KMS-11 (cell line): Measurements from ENCODE around the gene PRDM16.

Source experiments
- H2AFZ ChIP-seq: fragments of 200-600 bp; sonication (generic); 2 replicates; pipeline ENCODE4 v1.6.1; 2016; ENCODE audit warnings: antibody characterized with exemption, mixed run types, low read depth
- H3K27ac ChIP-seq: fragments of 200-600 bp; sonication (generic); 2 replicates; pipeline ENCODE4 v1.6.1; 2016; ENCODE audit warnings: mild to moderate bottlenecking, mixed run types
- H3K27me3 ChIP-seq: fragments of 200-600 bp; sonication (generic); 2 replicates; pipeline ENCODE4 v1.6.1; 2017; ENCODE audit warnings: mild to moderate bottlenecking, low read depth, mixed run types, moderate library complexity; ENCODE audit not compliant: insufficient read depth
- H3K36me3 ChIP-seq: fragments of 200-600 bp; sonication (generic); 2 replicates; pipeline ENCODE4 v1.6.1; 2017; ENCODE audit warnings: mild to moderate bottlenecking, mixed run types; ENCODE audit not compliant: insufficient read depth
- H3K4me1 ChIP-seq: fragments of 200-600 bp; sonication (generic); 2 replicates; pipeline ENCODE4 v1.6.1; 2016; ENCODE audit warnings: mild to moderate bottlenecking, low read depth, mixed run types; ENCODE audit not compliant: poor library complexity, severe bottlenecking
- H3K4me2 ChIP-seq: fragments of 200-600 bp; sonication (generic); 2 replicates; pipeline ENCODE4 v1.7.0; 2016; ENCODE audit warnings: mild to moderate bottlenecking, mixed run types
- H3K4me3 ChIP-seq: fragments of 200-600 bp; sonication (generic); IDR thresholded peaks from 2 replicates; pipeline ENCODE4 v1.6.1; 2017; ENCODE audit warnings: low read depth, low read length, mixed read lengths; ENCODE audit not compliant: insufficient read depth
- H3K79me2 ChIP-seq: fragments of 200-600 bp; sonication (generic); 2 replicates; pipeline ENCODE4 v1.6.1; 2016; ENCODE audit warnings: low read depth, mixed run types; ENCODE audit not compliant: insufficient read depth
- H3K9ac ChIP-seq: fragments of 200-600 bp; sonication (generic); 2 replicates; pipeline ENCODE4 v1.6.1; 2016; ENCODE audit warnings: mild to moderate bottlenecking, mixed run types
- H4K20me1 ChIP-seq: fragments of 200-600 bp; sonication (generic); 2 replicates; pipeline ENCODE4 v1.6.1; 2016; ENCODE audit warnings: mild to moderate bottlenecking, mixed run types; ENCODE audit not compliant: insufficient read depth
- CTCF ChIP-seq: fragments of 200-600 bp; sonication (generic); conservative IDR thresholded peaks from 2 replicates; pipeline ENCODE4 v1.6.1; 2017; ENCODE audit warnings: low read depth, mild to moderate bottlenecking, antibody characterized with exemption, low read length, moderate library complexity, mixed read lengths

The PRDM16 gene

GRCh38 chr1:3472088-3472850 lies 403.3 kb downstream of the PRDM16 start:
- H2AFZ ChIP-seq = no peak overlapping the region
- no peaks in the 10 kb centered on the region for H3K4me1 ChIP-seq
- H3K27me3 ChIP-seq = peaks cover 43% of the 10 kb centered on the region
- H3K27ac ChIP-seq = no peak overlapping the region
- TF ChIP-seq CTCF = no peak
- H3K79me2 ChIP-seq = no peaks in the 10 kb centered on the region
- no peak overlapping the region for H3K9ac ChIP-seq
- no peak overlapping the region for H3K4me2 ChIP-seq
- no peaks in the 10 kb centered on the region for H4K20me1 ChIP-seq
- H3K36me3 ChIP-seq = no peaks in the 10 kb centered on the region
- no peak overlapping the region for H3K4me3 ChIP-seq

GRCh38 chr1:3472906-3473305 lies 403.9 kb downstream of the PRDM16 start:
- Histone ChIP-seq H3K4me1 (no peaks in the 10 kb centered on the region), H3K27me3 (peaks cover 39% of the 10 kb centered on the region), H3K27ac (no peak overlapping the region), H3K9ac (no peak overlapping the region), H2AFZ (no peak overlapping the region), H3K36me3 (no peaks in the 10 kb centered on the region), H3K4me2 (no peak overlapping the region), H3K4me3 (no peak overlapping the region), H3K79me2 (no peaks in the 10 kb centered on the region), H4K20me1 (no peaks in the 10 kb centered on the region)
- no peak for TF ChIP-seq CTCF

- H3K4me2 ChIP-seq = no peak overlapping the region
- no peaks in the 10 kb centered on the region for H3K4me1 ChIP-seq
- H3K4me3 ChIP-seq = no peak overlapping the region
- no peak overlapping the region for H3K27ac ChIP-seq
- no peak overlapping the region for H3K9ac ChIP-seq
- H4K20me1 ChIP-seq = no peaks in the 10 kb centered on the region
- TF ChIP-seq CTCF = no peak
- peaks cover 40% of the 10 kb centered on the region for H3K27me3 ChIP-seq
- no peaks in the 10 kb centered on the region for H3K36me3 ChIP-seq
- no peak overlapping the region for H2AFZ ChIP-seq
- no peaks in the 10 kb centered on the region for H3K79me2 ChIP-seq
Measured at GRCh38 chr1:3473381-3473844, 404.4 kb downstream of the PRDM16 start.

- Histone ChIP-seq H3K9ac (no peak overlapping the region), H3K36me3 (no peaks in the 10 kb centered on the region), H3K4me1 (no peaks in the 10 kb centered on the region), H3K27ac (no peak overlapping the region), H4K20me1 (no peaks in the 10 kb centered on the region), H3K27me3 (peaks cover 37% of the 10 kb centered on the region), H3K4me3 (no peak overlapping the region), H3K4me2 (no peak overlapping the region), H2AFZ (no peak overlapping the region), H3K79me2 (no peaks in the 10 kb centered on the region)
- no peak for TF ChIP-seq CTCF
Measured at GRCh38 chr1:3474016-3474415, 405.0 kb downstream of the PRDM16 start.
